ENCODE measurements around the gene SPATA1.

The SPATA1 gene

GRCh38 chr1:84550826-84551225 is 44.6 kb downstream of the SPATA1 start:
- H3K4me1 ChIP-seq (ENCODE audit: low read depth, poor library complexity, severe bottlenecking), result no peaks in the 10 kb centered on the region
- H3K4me3 ChIP-seq (IDR thresholded peaks at IDR 0.05; ENCODE audit: insufficient read depth, low read depth, low read length), result no peak overlapping the region
- no peak overlapping the region for H3K9ac ChIP-seq
- no peak overlapping the region for H3K27ac ChIP-seq
- no peaks in the 10 kb centered on the region for H3K79me2 ChIP-seq (ENCODE audit: insufficient read depth, low read depth)
- H3K4me2 ChIP-seq, result no peak overlapping the region
- no peak for TF ChIP-seq CTCF (conservative IDR thresholded peaks at IDR 0.05; ENCODE audit: low read depth, low read length)
- H4K20me1 ChIP-seq (ENCODE audit: insufficient read depth), result no peaks in the 10 kb centered on the region
- no peaks in the 10 kb centered on the region for H3K27me3 ChIP-seq (ENCODE audit: insufficient read depth, low read depth)
- no peak overlapping the region for H2AFZ ChIP-seq (ENCODE audit: low read depth)
- H3K36me3 ChIP-seq (ENCODE audit: insufficient read depth), result no peaks in the 10 kb centered on the region

- H3K79me2 ChIP-seq (ENCODE audit: insufficient read depth, low read depth), result peaks cover 10% of the 10 kb centered on the region; the same call in 1 of the 2 replicates
- peaks cover 9% of the 10 kb centered on the region for H3K4me1 ChIP-seq (ENCODE audit: low read depth, poor library complexity, severe bottlenecking)
- no peaks in the 10 kb centered on the region for H4K20me1 ChIP-seq (ENCODE audit: insufficient read depth)
- H3K27ac ChIP-seq, result no peak overlapping the region
- TF ChIP-seq CTCF (conservative IDR thresholded peaks at IDR 0.05; ENCODE audit: low read depth, low read length), result no peak
- no peak overlapping the region for H3K4me3 ChIP-seq (IDR thresholded peaks at IDR 0.05; ENCODE audit: insufficient read depth, low read depth, low read length)
- no peak overlapping the region for H3K4me2 ChIP-seq
- H3K9ac ChIP-seq, result no peak overlapping the region
- no peaks in the 10 kb centered on the region for H3K27me3 ChIP-seq (ENCODE audit: insufficient read depth, low read depth)
- no peaks in the 10 kb centered on the region for H3K36me3 ChIP-seq (ENCODE audit: insufficient read depth)
- H2AFZ ChIP-seq (ENCODE audit: low read depth), result no peak overlapping the region
Measured at GRCh38 chr1:84569216-84569615, 63.0 kb downstream of the SPATA1 start.

GRCh38 chr1:84570436-84571149 is 64.4 kb downstream of the SPATA1 start:
- TF ChIP-seq CTCF (conservative IDR thresholded peaks at IDR 0.05; ENCODE audit: low read depth, low read length), result no peak
- Histone ChIP-seq H3K36me3 (ENCODE audit: insufficient read depth) (no peaks in the 10 kb centered on the region), H3K9ac (no peak overlapping the region), H3K27me3 (ENCODE audit: insufficient read depth, low read depth) (no peaks in the 10 kb centered on the region), H2AFZ (ENCODE audit: low read depth) (no peak overlapping the region), H3K79me2 (ENCODE audit: insufficient read depth, low read depth) (peaks cover 10% of the 10 kb centered on the region; the same call in 1 of the 2 replicates), H3K4me2 (no peak overlapping the region), H3K4me3 (IDR thresholded peaks at IDR 0.05; ENCODE audit: insufficient read depth, low read depth, low read length) (no peak overlapping the region), H3K4me1 (ENCODE audit: low read depth, poor library complexity, severe bottlenecking) (peaks cover 15% of the 10 kb centered on the region), H4K20me1 (ENCODE audit: insufficient read depth) (no peaks in the 10 kb centered on the region), H3K27ac (no peak overlapping the region)

- H3K79me2 ChIP-seq (ENCODE audit: insufficient read depth, low read depth), result peaks cover 10% of the 10 kb centered on the region; the same call in 1 of the 2 replicates
- H2AFZ ChIP-seq (ENCODE audit: low read depth), result no peak overlapping the region
- TF ChIP-seq CTCF (conservative IDR thresholded peaks at IDR 0.05; ENCODE audit: low read depth, low read length), result no peak
- H3K27me3 ChIP-seq (ENCODE audit: insufficient read depth, low read depth), result no peaks in the 10 kb centered on the region
- no peak overlapping the region for H3K27ac ChIP-seq
- peaks cover 15% of the 10 kb centered on the region for H3K4me1 ChIP-seq (ENCODE audit: low read depth, poor library complexity, severe bottlenecking)
- H3K4me3 ChIP-seq (IDR thresholded peaks at IDR 0.05; ENCODE audit: insufficient read depth, low read depth, low read length), result no peak overlapping the region
- H3K9ac ChIP-seq, result no peak overlapping the region
- no peaks in the 10 kb centered on the region for H4K20me1 ChIP-seq (ENCODE audit: insufficient read depth)
- no peak overlapping the region for H3K4me2 ChIP-seq
- H3K36me3 ChIP-seq (ENCODE audit: insufficient read depth), result no peaks in the 10 kb centered on the region
Measured at GRCh38 chr1:84571150-84571535, 65.0 kb downstream of the SPATA1 start.

Data from KMS-11 (cell line).